Measurements from ENCODE around the gene MVD.

- TF ChIP-seq POLR2A (IDR thresholded peaks at IDR 0.05; ENCODE audit: borderline replicate concordance, extremely low read depth, insufficient read depth, insufficient read length) = no peak
- no peak for TF ChIP-seq CTCF (IDR thresholded peaks at IDR 0.05 in 2 of 3, conservative IDR thresholded peaks at IDR 0.05 in 1 of 3; ENCODE audit: borderline replicate concordance in 1 of 3, insufficient read depth in 1 of 3, low read depth in 2 of 3, low read length in 2 of 3)
- TF ChIP-seq SRF (IDR thresholded peaks at IDR 0.05; ENCODE audit: low read depth) = no peak
- no peak for TF ChIP-seq YY1 (IDR thresholded peaks at IDR 0.05; ENCODE audit: extremely low read depth, insufficient replicate concordance, low read depth, low read length)
- TF ChIP-seq, protein P1, sequence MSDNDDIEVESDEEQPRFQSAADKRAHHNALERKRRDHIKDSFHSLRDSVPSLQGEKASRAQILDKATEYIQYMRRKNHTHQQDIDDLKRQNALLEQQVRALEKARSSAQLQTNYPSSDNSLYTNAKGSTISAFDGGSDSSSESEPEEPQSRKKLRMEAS (IDR thresholded peaks at IDR 0.05) = no peak
- no peak for TF ChIP-seq JUND (IDR thresholded peaks at IDR 0.05)
- no peak for TF ChIP-seq POLR2AphosphoS5 (IDR thresholded peaks at IDR 0.05; ENCODE audit: low read depth, low read length)
- no peak for TF ChIP-seq SIN3A (IDR thresholded peaks at IDR 0.05; ENCODE audit: low read depth)
- TF ChIP-seq SP1 (IDR thresholded peaks at IDR 0.05; ENCODE audit: low read depth) = no peak
These were observed 33.5 kb upstream of the MVD start for GRCh38 chr16:88696441-88696840.
